Tibial artery (tissue), 4 donors: Measurements from ENCODE around the gene C1orf21.

ENCODE experiments used
- DNase-seq, 2 donors: peaks; one replicate each; pipeline ENCODE4 v3.0.0-alpha.2; 2019
- H3K27ac ChIP-seq, 2 donors: fragments of 200-600 bp; sonication (generic) in 1 of 2; 1 replicate in 1 of 2; 2 replicates in 1 of 2; pipeline ENCODE4 v1.5.1; 2018 to 2019; ENCODE audit warnings: mild to moderate bottlenecking in 1 of 2
- H3K27me3 ChIP-seq, 2 donors: fragments of 200-600 bp; sonication (generic) in 1 of 2; one replicate each; pipeline versions ENCODE4 v1.5.1 to v1.6.0; 2016 to 2019
- H3K36me3 ChIP-seq, 3 donors: fragments of 200-600 bp; sonication (generic) in 2 of 3; one replicate each; pipeline ENCODE4 v1.5.1; 2016 to 2019; ENCODE audit warnings: mild to moderate bottlenecking in 2 of 3
- H3K4me1 ChIP-seq, 4 donors: fragments of 200-600 bp; sonication (generic) in 2 of 4; 1 replicate in 3 of 4; 2 replicates in 1 of 4; pipeline ENCODE4 v1.5.1; 2016 to 2019
- H3K4me3 ChIP-seq, 2 donors: fragments of 200-600 bp; sonication (generic) in 1 of 2; 1 replicate in 1 of 2; 2 replicates in 1 of 2; pipeline ENCODE4 v1.5.1; 2018 to 2019; ENCODE audit warnings: mild to moderate bottlenecking in 2 of 2
- H3K9me3 ChIP-seq, 3 donors: fragments of 200-600 bp; sonication (generic) in 1 of 3; one replicate each; pipeline ENCODE4 v1.5.1; 2016 to 2019
- intact Hi-C: fragments of 100-400 bp; cut with DNase I; formaldehyde crosslinking; loops from one replicate; pipeline ENCODE4 v1.15.0; 2023; ENCODE audit warnings: low total_unique reads
- TF ChIP-seq, protein P1 (sequence below), 2 experiments: fragments of 200-600 bp in 1 of 2; fragments of 450-650 bp in 1 of 2; IDR thresholded peaks; one replicate each; pipeline ENCODE4 v1.5.1; 2017 to 2019; ENCODE audit warnings: antibody characterized with exemption in 2 of 2, mild to moderate bottlenecking in 1 of 2, moderate library complexity in 1 of 2

C1orf21 gene

GRCh38 chr1:184438363-184438762, 51.5 kb downstream of the C1orf21 start:
- Histone ChIP-seq H3K9me3 (no peaks in the 10 kb centered on the region), H3K36me3 (no peaks in the 10 kb centered on the region), H3K4me1 (no peaks in the 10 kb centered on the region), H3K27ac (no peak overlapping the region), H3K4me3 (no peak overlapping the region), H3K27me3 (no peaks in the 10 kb centered on the region)
- DNase-seq = no peak
- TF ChIP-seq, protein P1, sequence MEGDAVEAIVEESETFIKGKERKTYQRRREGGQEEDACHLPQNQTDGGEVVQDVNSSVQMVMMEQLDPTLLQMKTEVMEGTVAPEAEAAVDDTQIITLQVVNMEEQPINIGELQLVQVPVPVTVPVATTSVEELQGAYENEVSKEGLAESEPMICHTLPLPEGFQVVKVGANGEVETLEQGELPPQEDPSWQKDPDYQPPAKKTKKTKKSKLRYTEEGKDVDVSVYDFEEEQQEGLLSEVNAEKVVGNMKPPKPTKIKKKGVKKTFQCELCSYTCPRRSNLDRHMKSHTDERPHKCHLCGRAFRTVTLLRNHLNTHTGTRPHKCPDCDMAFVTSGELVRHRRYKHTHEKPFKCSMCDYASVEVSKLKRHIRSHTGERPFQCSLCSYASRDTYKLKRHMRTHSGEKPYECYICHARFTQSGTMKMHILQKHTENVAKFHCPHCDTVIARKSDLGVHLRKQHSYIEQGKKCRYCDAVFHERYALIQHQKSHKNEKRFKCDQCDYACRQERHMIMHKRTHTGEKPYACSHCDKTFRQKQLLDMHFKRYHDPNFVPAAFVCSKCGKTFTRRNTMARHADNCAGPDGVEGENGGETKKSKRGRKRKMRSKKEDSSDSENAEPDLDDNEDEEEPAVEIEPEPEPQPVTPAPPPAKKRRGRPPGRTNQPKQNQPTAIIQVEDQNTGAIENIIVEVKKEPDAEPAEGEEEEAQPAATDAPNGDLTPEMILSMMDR (IDR thresholded peaks at IDR 0.05) = no peak
- intact Hi-C loops = no loop called here

DNA sequence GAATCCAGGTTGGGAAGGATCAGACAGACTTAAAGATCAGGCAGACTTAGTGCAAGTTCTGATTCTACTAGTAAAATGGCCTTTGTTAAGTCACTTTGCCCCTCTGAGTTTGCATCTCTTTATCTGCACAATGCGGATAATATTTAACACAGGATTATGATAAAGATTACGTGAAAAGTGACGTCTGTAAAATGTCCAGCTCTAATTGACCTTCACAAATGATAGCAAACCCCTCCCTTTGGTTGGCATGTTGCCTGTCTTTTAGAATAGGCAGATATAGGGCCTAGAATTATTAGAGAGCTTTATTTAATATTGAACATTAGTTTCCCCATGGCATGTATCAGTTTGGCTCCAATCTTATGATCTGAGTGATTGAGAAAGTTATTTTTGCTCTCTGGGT, 55.4 kb downstream of the C1orf21 start:
- TF ChIP-seq, protein P1 (IDR thresholded peaks at IDR 0.05) = no peak
- Histone ChIP-seq H3K27me3 (no peaks in the 10 kb centered on the region), H3K4me3 (no peak overlapping the region), H3K9me3 (no peaks in the 10 kb centered on the region), H3K27ac (no peak overlapping the region), H3K36me3 (no peaks in the 10 kb centered on the region), H3K4me1 (no peaks in the 10 kb centered on the region)
- no peak for DNase-seq
- intact Hi-C loops = no loop called here

DNA sequence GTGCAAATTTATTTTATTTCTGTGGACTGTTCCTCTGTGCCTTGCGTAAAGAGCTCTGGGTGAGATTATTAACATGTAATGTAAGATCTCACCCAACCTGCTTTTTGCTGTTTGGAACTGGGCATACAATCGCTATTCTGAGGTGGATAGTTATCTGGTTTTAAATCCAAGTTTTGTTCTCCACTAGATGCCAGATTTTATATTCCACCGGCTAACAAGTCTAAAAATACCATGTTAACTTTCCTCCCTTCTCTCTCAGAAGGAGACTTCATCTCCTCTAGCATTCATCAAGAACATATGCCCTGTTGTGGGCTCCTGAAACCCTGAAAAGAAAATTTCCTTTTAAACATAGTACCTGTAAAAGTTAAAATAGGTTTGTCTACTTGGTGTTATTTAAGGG, 56.4 kb downstream of the C1orf21 start:
- H3K4me1 ChIP-seq = no peaks in the 10 kb centered on the region
- H3K4me3 ChIP-seq = no peak overlapping the region
- no peaks in the 10 kb centered on the region for H3K36me3 ChIP-seq
- TF ChIP-seq, protein P1 (IDR thresholded peaks at IDR 0.05) = no peak
- DNase-seq = no peak
- H3K27me3 ChIP-seq = no peaks in the 10 kb centered on the region
- intact Hi-C loops = no loop called here
- H3K9me3 ChIP-seq = no peaks in the 10 kb centered on the region
- no peak overlapping the region for H3K27ac ChIP-seq

GRCh38 chr1:184443624-184444023, 56.8 kb downstream of the C1orf21 start:
- Histone ChIP-seq H3K4me1 (no peaks in the 10 kb centered on the region), H3K9me3 (no peaks in the 10 kb centered on the region), H3K27ac (no peak overlapping the region), H3K36me3 (no peaks in the 10 kb centered on the region), H3K4me3 (no peak overlapping the region), H3K27me3 (no peaks in the 10 kb centered on the region)
- no peak for DNase-seq
- intact Hi-C loops = no loop called here
- TF ChIP-seq, protein P1 (IDR thresholded peaks at IDR 0.05) = no peak

GRCh38 chr1:184445997-184446396, 59.2 kb downstream of the C1orf21 start:
- no peaks in the 10 kb centered on the region for H3K36me3 ChIP-seq
- intact Hi-C loops = no loop called here
- H3K27ac ChIP-seq = no peak overlapping the region
- DNase-seq = no peak
- H3K27me3 ChIP-seq = no peaks in the 10 kb centered on the region
- no peaks in the 10 kb centered on the region for H3K9me3 ChIP-seq
- no peaks in the 10 kb centered on the region for H3K4me1 ChIP-seq
- TF ChIP-seq, protein P1 (IDR thresholded peaks at IDR 0.05) = no peak
- no peak overlapping the region for H3K4me3 ChIP-seq

- H3K27ac ChIP-seq = no peak overlapping the region
- DNase-seq = no peak
- TF ChIP-seq, protein P1 (IDR thresholded peaks at IDR 0.05) = no peak
- no peaks in the 10 kb centered on the region for H3K4me1 ChIP-seq
- no peaks in the 10 kb centered on the region for H3K27me3 ChIP-seq
- no peak overlapping the region for H3K4me3 ChIP-seq
- no peaks in the 10 kb centered on the region for H3K9me3 ChIP-seq
- intact Hi-C loops = no loop called here
- no peaks in the 10 kb centered on the region for H3K36me3 ChIP-seq
Observed at GRCh38 chr1:184447651-184448185, 60.9 kb downstream of the C1orf21 start.
